Measurements from ENCODE around the gene SMYD3.

Gene SMYD3

GRCh38 chr1:246300626-246301549 lies 206.2 kb downstream of the SMYD3 start:
- TF ChIP-seq REST (IDR thresholded peaks at IDR 0.05; ENCODE audit: insufficient read depth in 1 of 2, low read depth in 2 of 2, low read length in 2 of 2): no peak
- no peak for TF ChIP-seq FOXP2 (optimal IDR thresholded peaks at IDR 0.05; ENCODE audit: borderline replicate concordance, extremely low read depth, extremely low read length, insufficient read depth)
- no peak for TF ChIP-seq TAF1 (IDR thresholded peaks at IDR 0.05; ENCODE audit: borderline replicate concordance, insufficient read depth, low read length)
- TF ChIP-seq SIN3A (IDR thresholded peaks at IDR 0.05; ENCODE audit: borderline replicate concordance, insufficient read depth, low read length): no peak
- TF ChIP-seq POLR2AphosphoS5 (IDR thresholded peaks at IDR 0.05; ENCODE audit: low read depth, low read length): no peak

- TF ChIP-seq POLR2AphosphoS5 (IDR thresholded peaks at IDR 0.05; ENCODE audit: low read depth, low read length): no peak
- no peak for TF ChIP-seq TAF1 (IDR thresholded peaks at IDR 0.05; ENCODE audit: borderline replicate concordance, insufficient read depth, low read length)
- TF ChIP-seq FOXP2 (optimal IDR thresholded peaks at IDR 0.05; ENCODE audit: borderline replicate concordance, extremely low read depth, extremely low read length, insufficient read depth): no peak
- TF ChIP-seq SIN3A (IDR thresholded peaks at IDR 0.05; ENCODE audit: borderline replicate concordance, insufficient read depth, low read length): no peak
- no peak for TF ChIP-seq REST (IDR thresholded peaks at IDR 0.05; ENCODE audit: insufficient read depth in 1 of 2, low read depth in 2 of 2, low read length in 2 of 2)
Observed at GRCh38 chr1:246297279-246298265, 209.5 kb downstream of the SMYD3 start.

- TF ChIP-seq REST (IDR thresholded peaks at IDR 0.05; ENCODE audit: insufficient read depth in 1 of 2, low read depth in 2 of 2, low read length in 2 of 2) (no peak), TAF1 (IDR thresholded peaks at IDR 0.05; ENCODE audit: borderline replicate concordance, insufficient read depth, low read length) (no peak), FOXP2 (optimal IDR thresholded peaks at IDR 0.05; ENCODE audit: borderline replicate concordance, extremely low read depth, extremely low read length, insufficient read depth) (no peak), POLR2AphosphoS5 (IDR thresholded peaks at IDR 0.05; ENCODE audit: low read depth, low read length) (no peak), SIN3A (IDR thresholded peaks at IDR 0.05; ENCODE audit: borderline replicate concordance, insufficient read depth, low read length) (no peak)
Observed at GRCh38 chr1:246295968-246296367, 211.1 kb downstream of the SMYD3 start.

- TF ChIP-seq TAF1 (IDR thresholded peaks at IDR 0.05; ENCODE audit: borderline replicate concordance, insufficient read depth, low read length): no peak
- TF ChIP-seq REST (IDR thresholded peaks at IDR 0.05; ENCODE audit: insufficient read depth in 1 of 2, low read depth in 2 of 2, low read length in 2 of 2): no peak
- no peak for TF ChIP-seq POLR2AphosphoS5 (IDR thresholded peaks at IDR 0.05; ENCODE audit: low read depth, low read length)
- TF ChIP-seq FOXP2 (optimal IDR thresholded peaks at IDR 0.05; ENCODE audit: borderline replicate concordance, extremely low read depth, extremely low read length, insufficient read depth): no peak
- no peak for TF ChIP-seq SIN3A (IDR thresholded peaks at IDR 0.05; ENCODE audit: borderline replicate concordance, insufficient read depth, low read length)
Observed at GRCh38 chr1:246295340-246295739, 211.7 kb downstream of the SMYD3 start.
